WTC11 (cell line): ENCODE results near the gene U2AF2. TPM values are rescaled to one million over a fixed set of nuclear protein-coding genes. Genes with fewer than 3 reads are reported as not detected.

Experiments
- ATAC-seq: fragments of 200-7000 bp; cut with Tn5 transposase; 2 replicates; pipeline ENCODE4 v1.10.0; 2021; ENCODE audit warnings: mild to moderate bottlenecking, moderate library complexity
- CTCF ChIA-PET: fragments of 300-600 bp; sonication (Branson Sonifier 250); formaldehyde crosslinking; loops from one replicate; lab custom pipeline; 2021; ENCODE audit warnings: antibody characterized with exemption; lab: Charles Lee
- POLR2A ChIA-PET: fragments of 350-600 bp; sonication (Branson Sonifier 250); formaldehyde crosslinking; loops from one replicate; lab custom pipeline; 2021; ENCODE audit warnings: antibody characterized with exemption; lab: Charles Lee
- DNase-seq: peaks from one replicate; pipeline ENCODE4 v3.0.0; 2021; ENCODE audit warnings: low spot score
- H3K27ac Mint-ChIP-seq: 2 replicates; pipeline ENCODE4 v1.8.0; 2021; ENCODE audit warnings: mixed read lengths
- H3K27me3 Mint-ChIP-seq: 2 replicates; pipeline ENCODE4 v1.8.0; 2021; ENCODE audit warnings: low read depth, mild to moderate bottlenecking, moderate library complexity, mixed read lengths
- H3K36me3 Mint-ChIP-seq: 2 replicates; pipeline ENCODE4 v1.8.0; 2021; ENCODE audit warnings: mixed read lengths
- H3K4me1 Mint-ChIP-seq: 2 replicates; pipeline ENCODE4 v1.8.0; 2022; ENCODE audit warnings: mixed read lengths
- H3K4me3 Mint-ChIP-seq: 2 replicates; pipeline ENCODE4 v1.8.0; 2021; ENCODE audit warnings: mild to moderate bottlenecking, moderate library complexity, mixed read lengths
- H3K9me3 Mint-ChIP-seq: 2 replicates; pipeline ENCODE4 v1.8.0; 2021; ENCODE audit warnings: mixed read lengths
- AFF4 ChIP-seq: sonication (generic); formaldehyde crosslinking; IDR thresholded peaks from 2 replicates; pipeline ENCODE4 v1.8.1; 2023; ENCODE audit warnings: mild to moderate bottlenecking, missing genetic modification reagents, borderline replicate concordance
- ESRRA ChIP-seq: sonication (generic); formaldehyde crosslinking; IDR thresholded peaks from 2 replicates; pipeline ENCODE4 v1.8.1; 2022; ENCODE audit warnings: mild to moderate bottlenecking, missing genetic modification reagents, borderline replicate concordance
- ETV6 ChIP-seq: sonication (generic); formaldehyde crosslinking; IDR thresholded peaks from 2 replicates; pipeline ENCODE4 v1.8.1; 2022; ENCODE audit warnings: mild to moderate bottlenecking, missing genetic modification reagents
- GABPB1 ChIP-seq: sonication (generic); formaldehyde crosslinking; IDR thresholded peaks from 2 replicates; pipeline ENCODE4 v1.8.1; 2023; ENCODE audit warnings: mild to moderate bottlenecking, missing genetic modification reagents
- JUN ChIP-seq: sonication (generic); formaldehyde crosslinking; IDR thresholded peaks from 2 replicates; pipeline ENCODE4 v1.8.0; 2023; ENCODE audit warnings: mild to moderate bottlenecking, missing genetic modification reagents
- NR2C2 ChIP-seq: sonication (generic); formaldehyde crosslinking; IDR thresholded peaks from 2 replicates; pipeline ENCODE4 v1.8.0; 2022; ENCODE audit warnings: mild to moderate bottlenecking, missing genetic modification reagents
- RORB ChIP-seq: fragments of 250-450 bp; sonication (Bioruptor Pico); IDR thresholded peaks from 2 replicates; pipeline ENCODE4 v1.9.0; 2021; ENCODE audit warnings: mild to moderate bottlenecking
- USF1 ChIP-seq: sonication (generic); formaldehyde crosslinking; IDR thresholded peaks from 2 replicates; pipeline ENCODE4 v1.8.0; 2022; ENCODE audit warnings: mild to moderate bottlenecking, missing genetic modification reagents
- ZNF121 ChIP-seq: sonication (generic); formaldehyde crosslinking; IDR thresholded peaks from 2 replicates; pipeline ENCODE4 v1.8.0; 2023; ENCODE audit warnings: missing genetic modification reagents
- ZNF232 ChIP-seq: sonication (generic); formaldehyde crosslinking; IDR thresholded peaks from 2 replicates; pipeline ENCODE4 v1.8.0; 2022; ENCODE audit warnings: mild to moderate bottlenecking, missing genetic modification reagents
- ZNF263 ChIP-seq: sonication (generic); formaldehyde crosslinking; IDR thresholded peaks from 2 replicates; pipeline ENCODE4 v1.8.1; 2022; ENCODE audit warnings: low read depth, mild to moderate bottlenecking, moderate library complexity, missing genetic modification reagents
- ZNF423 ChIP-seq: fragments of 250-450 bp; sonication (Bioruptor Pico); IDR thresholded peaks from 2 replicates; pipeline ENCODE4 v2.1.2; 2022; ENCODE audit warnings: mild to moderate bottlenecking, moderate library complexity
- ZNF425 ChIP-seq: fragments of 250-450 bp; sonication (Bioruptor Pico); conservative IDR thresholded peaks from 2 replicates; pipeline ENCODE4 v1.9.0; 2021; ENCODE audit warnings: mild to moderate bottlenecking
- ZNF671 ChIP-seq: fragments of 250-450 bp; sonication (Bioruptor Pico); IDR thresholded peaks from 2 replicates; pipeline ENCODE4 v1.8.0; 2021; ENCODE audit warnings: mild to moderate bottlenecking
- total RNA-seq: library from RNA; stranded (reverse); gene quantifications from 3 replicates; pipeline ENCODE4 v1.2.3, GENCODE V29; 2021
- TF ChIP-seq, protein P1 (sequence below): sonication (generic); formaldehyde crosslinking; IDR thresholded peaks from 2 replicates; pipeline ENCODE4 v1.8.0; 2023; ENCODE audit warnings: mild to moderate bottlenecking, missing genetic modification reagents
- TF ChIP-seq, protein P2 (sequence below): fragments of 250-450 bp; sonication (Bioruptor Pico); IDR thresholded peaks from 2 replicates; pipeline ENCODE4 v1.9.0; 2021; ENCODE audit warnings: mild to moderate bottlenecking, borderline replicate concordance
- TF ChIP-seq, protein P3 (sequence below): sonication (generic); formaldehyde crosslinking; IDR thresholded peaks from 2 replicates; pipeline ENCODE4 v1.8.0; 2022; ENCODE audit warnings: mild to moderate bottlenecking, missing genetic modification reagents
- TF ChIP-seq, protein P4 (sequence below): sonication (generic); formaldehyde crosslinking; IDR thresholded peaks from 2 replicates; pipeline ENCODE4 v1.8.1; 2022; ENCODE audit warnings: low read depth, mild to moderate bottlenecking, moderate library complexity, missing genetic modification reagents, borderline replicate concordance

The U2AF2 gene
- total RNA-seq, 1 experiment from 2014 or later = 302 TPM

GRCh38 chr19:55653651-55654322, 1.0 kb upstream of the U2AF2 start (continued):
- TF ChIP-seq ZNF121 (CRISPR knock-in tag) (no peak), AFF4 (no peak), ZNF425 (no peak), NR2C2 (CRISPR knock-in tag) (no peak)
- TF ChIP-seq, protein P1, sequence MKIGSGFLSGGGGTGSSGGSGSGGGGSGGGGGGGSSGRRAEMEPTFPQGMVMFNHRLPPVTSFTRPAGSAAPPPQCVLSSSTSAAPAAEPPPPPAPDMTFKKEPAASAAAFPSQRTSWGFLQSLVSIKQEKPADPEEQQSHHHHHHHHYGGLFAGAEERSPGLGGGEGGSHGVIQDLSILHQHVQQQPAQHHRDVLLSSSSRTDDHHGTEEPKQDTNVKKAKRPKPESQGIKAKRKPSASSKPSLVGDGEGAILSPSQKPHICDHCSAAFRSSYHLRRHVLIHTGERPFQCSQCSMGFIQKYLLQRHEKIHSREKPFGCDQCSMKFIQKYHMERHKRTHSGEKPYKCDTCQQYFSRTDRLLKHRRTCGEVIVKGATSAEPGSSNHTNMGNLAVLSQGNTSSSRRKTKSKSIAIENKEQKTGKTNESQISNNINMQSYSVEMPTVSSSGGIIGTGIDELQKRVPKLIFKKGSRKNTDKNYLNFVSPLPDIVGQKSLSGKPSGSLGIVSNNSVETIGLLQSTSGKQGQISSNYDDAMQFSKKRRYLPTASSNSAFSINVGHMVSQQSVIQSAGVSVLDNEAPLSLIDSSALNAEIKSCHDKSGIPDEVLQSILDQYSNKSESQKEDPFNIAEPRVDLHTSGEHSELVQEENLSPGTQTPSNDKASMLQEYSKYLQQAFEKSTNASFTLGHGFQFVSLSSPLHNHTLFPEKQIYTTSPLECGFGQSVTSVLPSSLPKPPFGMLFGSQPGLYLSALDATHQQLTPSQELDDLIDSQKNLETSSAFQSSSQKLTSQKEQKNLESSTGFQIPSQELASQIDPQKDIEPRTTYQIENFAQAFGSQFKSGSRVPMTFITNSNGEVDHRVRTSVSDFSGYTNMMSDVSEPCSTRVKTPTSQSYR (CRISPR knock-in tag) = no peak
- TF ChIP-seq, all 79 proteins: peak for 13

GRCh38 chr19:55654323-55654867, 440 bp upstream of the U2AF2 start:
- peak; percentile 100 for DNase-seq
- peaks cover 14% of the 10 kb centered on the region for H3K36me3 Mint-ChIP-seq
- peaks cover 38% of the 10 kb centered on the region for H3K4me1 Mint-ChIP-seq
- ATAC-seq = peak; percentile 87
- POLR2A ChIA-PET = interaction anchor here (0.6 to 1.6 kb wide), 7 partner anchors 12 to 723 kb away, joined by 3 to 9 read pairs (median 3); partner anchors contain the start of gene FIZ1
- H3K9me3 Mint-ChIP-seq = no peaks in the 10 kb centered on the region
- H3K27ac Mint-ChIP-seq = peak overlapping the region; percentile 98
- H3K4me3 Mint-ChIP-seq = peak overlapping the region; percentile 93
- CTCF ChIA-PET = interaction anchor here (0.5 to 1.6 kb wide), 46 partner anchors 9 to 1192 kb away, joined by 3 to 57 read pairs (median 4); partner anchors contain the start of genes CDC42EP5, DNAAF3, FIZ1 and NAT14
- peaks cover 3% of the 10 kb centered on the region; the same call in 1 of the 2 replicates for H3K27me3 Mint-ChIP-seq
- TF ChIP-seq, protein P2, sequence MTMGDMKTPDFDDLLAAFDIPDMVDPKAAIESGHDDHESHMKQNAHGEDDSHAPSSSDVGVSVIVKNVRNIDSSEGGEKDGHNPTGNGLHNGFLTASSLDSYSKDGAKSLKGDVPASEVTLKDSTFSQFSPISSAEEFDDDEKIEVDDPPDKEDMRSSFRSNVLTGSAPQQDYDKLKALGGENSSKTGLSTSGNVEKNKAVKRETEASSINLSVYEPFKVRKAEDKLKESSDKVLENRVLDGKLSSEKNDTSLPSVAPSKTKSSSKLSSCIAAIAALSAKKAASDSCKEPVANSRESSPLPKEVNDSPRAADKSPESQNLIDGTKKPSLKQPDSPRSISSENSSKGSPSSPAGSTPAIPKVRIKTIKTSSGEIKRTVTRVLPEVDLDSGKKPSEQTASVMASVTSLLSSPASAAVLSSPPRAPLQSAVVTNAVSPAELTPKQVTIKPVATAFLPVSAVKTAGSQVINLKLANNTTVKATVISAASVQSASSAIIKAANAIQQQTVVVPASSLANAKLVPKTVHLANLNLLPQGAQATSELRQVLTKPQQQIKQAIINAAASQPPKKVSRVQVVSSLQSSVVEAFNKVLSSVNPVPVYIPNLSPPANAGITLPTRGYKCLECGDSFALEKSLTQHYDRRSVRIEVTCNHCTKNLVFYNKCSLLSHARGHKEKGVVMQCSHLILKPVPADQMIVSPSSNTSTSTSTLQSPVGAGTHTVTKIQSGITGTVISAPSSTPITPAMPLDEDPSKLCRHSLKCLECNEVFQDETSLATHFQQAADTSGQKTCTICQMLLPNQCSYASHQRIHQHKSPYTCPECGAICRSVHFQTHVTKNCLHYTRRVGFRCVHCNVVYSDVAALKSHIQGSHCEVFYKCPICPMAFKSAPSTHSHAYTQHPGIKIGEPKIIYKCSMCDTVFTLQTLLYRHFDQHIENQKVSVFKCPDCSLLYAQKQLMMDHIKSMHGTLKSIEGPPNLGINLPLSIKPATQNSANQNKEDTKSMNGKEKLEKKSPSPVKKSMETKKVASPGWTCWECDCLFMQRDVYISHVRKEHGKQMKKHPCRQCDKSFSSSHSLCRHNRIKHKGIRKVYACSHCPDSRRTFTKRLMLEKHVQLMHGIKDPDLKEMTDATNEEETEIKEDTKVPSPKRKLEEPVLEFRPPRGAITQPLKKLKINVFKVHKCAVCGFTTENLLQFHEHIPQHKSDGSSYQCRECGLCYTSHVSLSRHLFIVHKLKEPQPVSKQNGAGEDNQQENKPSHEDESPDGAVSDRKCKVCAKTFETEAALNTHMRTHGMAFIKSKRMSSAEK (CRISPR knock-in tag) = no peak
- TF ChIP-seq ZNF263 (CRISPR knock-in tag) (no peak), GABPB1 (CRISPR knock-in tag) (no peak), ZNF232 (CRISPR knock-in tag) (no peak), JUN (CRISPR knock-in tag) (no peak), ZNF423 (CRISPR knock-in tag) (no peak), ETV6 (no peak), ESRRA (CRISPR knock-in tag) (no peak), ZNF671 (CRISPR knock-in tag) (no peak), NR2C2 (CRISPR knock-in tag) (no peak), RORB (CRISPR knock-in tag) (no peak), USF1 (CRISPR knock-in tag) (no peak)
- TF ChIP-seq, protein P3, sequence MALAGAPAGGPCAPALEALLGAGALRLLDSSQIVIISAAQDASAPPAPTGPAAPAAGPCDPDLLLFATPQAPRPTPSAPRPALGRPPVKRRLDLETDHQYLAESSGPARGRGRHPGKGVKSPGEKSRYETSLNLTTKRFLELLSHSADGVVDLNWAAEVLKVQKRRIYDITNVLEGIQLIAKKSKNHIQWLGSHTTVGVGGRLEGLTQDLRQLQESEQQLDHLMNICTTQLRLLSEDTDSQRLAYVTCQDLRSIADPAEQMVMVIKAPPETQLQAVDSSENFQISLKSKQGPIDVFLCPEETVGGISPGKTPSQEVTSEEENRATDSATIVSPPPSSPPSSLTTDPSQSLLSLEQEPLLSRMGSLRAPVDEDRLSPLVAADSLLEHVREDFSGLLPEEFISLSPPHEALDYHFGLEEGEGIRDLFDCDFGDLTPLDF (CRISPR knock-in tag) = no peak
- TF ChIP-seq, protein P4, sequence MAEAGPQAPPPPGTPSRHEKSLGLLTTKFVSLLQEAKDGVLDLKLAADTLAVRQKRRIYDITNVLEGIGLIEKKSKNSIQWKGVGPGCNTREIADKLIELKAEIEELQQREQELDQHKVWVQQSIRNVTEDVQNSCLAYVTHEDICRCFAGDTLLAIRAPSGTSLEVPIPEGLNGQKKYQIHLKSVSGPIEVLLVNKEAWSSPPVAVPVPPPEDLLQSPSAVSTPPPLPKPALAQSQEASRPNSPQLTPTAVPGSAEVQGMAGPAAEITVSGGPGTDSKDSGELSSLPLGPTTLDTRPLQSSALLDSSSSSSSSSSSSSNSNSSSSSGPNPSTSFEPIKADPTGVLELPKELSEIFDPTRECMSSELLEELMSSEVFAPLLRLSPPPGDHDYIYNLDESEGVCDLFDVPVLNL (CRISPR knock-in tag) = no peak
